HUES6 (cell line): ENCODE measurements around the gene RNASE8.
A peak's percentile ranks its signal among the peaks of the same experiment; 100 is the strongest.

ENCODE experiments used
- H3K27ac ChIP-seq: 2 replicates; pipeline ENCODE4 v1.7.0; 2013; ENCODE audit warnings: low read depth, mild to moderate bottlenecking, low read length, inconsistent platforms
- H3K27me3 ChIP-seq: 2 replicates; pipeline ENCODE4 v1.6.1; 2013; ENCODE audit warnings: low read length; ENCODE audit not compliant: control insufficient read depth, insufficient read depth
- H3K36me3 ChIP-seq: 2 replicates; pipeline ENCODE4 v1.6.1; 2013; ENCODE audit warnings: low read length; ENCODE audit not compliant: control insufficient read depth, insufficient read depth
- H3K4me1 ChIP-seq: 2 replicates; pipeline ENCODE4 v1.6.1; 2013; ENCODE audit warnings: low read length; ENCODE audit not compliant: control insufficient read depth, insufficient read depth
- H3K4me3 ChIP-seq: 2 replicates; pipeline ENCODE4 v1.5.1; 2013; ENCODE audit warnings: low read depth, low read length
- H3K9ac ChIP-seq: one replicate; pipeline ENCODE4 v1.6.1; 2013; ENCODE audit warnings: mild to moderate bottlenecking, low read length
- H3K9me3 ChIP-seq: 2 replicates; pipeline ENCODE4 v1.6.1; 2013; ENCODE audit warnings: low read depth, low read length; ENCODE audit not compliant: control insufficient read depth, insufficient read depth

RNASE8 gene

GRCh38 chr14:21069388-21070082 lies 11.9 kb downstream of the RNASE8 start:
- H3K27ac ChIP-seq = peak overlapping the region; percentile 83; the same call in 1 of the 2 replicates
- peak overlapping the region; percentile 82 for H3K4me3 ChIP-seq
- peaks cover 18% of the 10 kb centered on the region for H3K27me3 ChIP-seq
- peaks cover 9% of the 10 kb centered on the region for H3K4me1 ChIP-seq
- peak overlapping the region; percentile 87 for H3K9ac ChIP-seq
- H3K36me3 ChIP-seq = peaks cover 17% of the 10 kb centered on the region
- H3K9me3 ChIP-seq = no peaks in the 10 kb centered on the region

- peak within 1 kb of the TSS; percentile 83; the same call in 1 of the 2 replicates for H3K27ac ChIP-seq
- H3K4me1 ChIP-seq = peaks cover 9% of the 10 kb centered on the region
Observed at GRCh38 chr14:21070083-21070609, 12.5 kb downstream of the RNASE8 start, which contains the start of gene ARHGEF40. Gene ARHGEF40, plus strand, starts transcription at chr14:21070304. Its CDS starts 93 bp downstream, at chr14:21070397.

GRCh38 chr14:21070610-21071224 lies 13.1 kb downstream of the RNASE8 start:
- peaks cover 18% of the 10 kb centered on the region for H3K27me3 ChIP-seq
- H3K27ac ChIP-seq = peak overlapping the region; percentile 75; the same call in 1 of the 2 replicates
- H3K4me1 ChIP-seq = peaks cover 9% of the 10 kb centered on the region
- no peaks in the 10 kb centered on the region for H3K9me3 ChIP-seq
- peak overlapping the region; percentile 89 for H3K9ac ChIP-seq
- H3K36me3 ChIP-seq = peaks cover 29% of the 10 kb centered on the region
- peak overlapping the region; percentile 82 for H3K4me3 ChIP-seq

More at GRCh38 chr14:21070083-21070609, 12.5 kb downstream of the RNASE8 start, which contains the start of gene ARHGEF40:
- Histone ChIP-seq H3K36me3 (peaks cover 24% of the 10 kb centered on the region), H3K9ac (peak within 1 kb of the TSS; percentile 89), H3K9me3 (no peaks in the 10 kb centered on the region), H3K4me3 (peak within 1 kb of the TSS; percentile 82), H3K27me3 (peaks cover 18% of the 10 kb centered on the region)

GRCh38 chr14:21071225-21072030 lies 13.8 kb downstream of the RNASE8 start:
- peak overlapping the region; percentile 89 for H3K9ac ChIP-seq
- H3K36me3 ChIP-seq = peaks cover 36% of the 10 kb centered on the region
- peak overlapping the region; percentile 75 for H3K27ac ChIP-seq
- no peaks in the 10 kb centered on the region for H3K9me3 ChIP-seq
- peak overlapping the region; percentile 82 for H3K4me3 ChIP-seq
- peaks cover 9% of the 10 kb centered on the region for H3K4me1 ChIP-seq
- peaks cover 18% of the 10 kb centered on the region for H3K27me3 ChIP-seq

GRCh38 chr14:21072031-21072473 lies 14.4 kb downstream of the RNASE8 start:
- Histone ChIP-seq H3K4me3 (peak overlapping the region; percentile 82), H3K36me3 (peaks cover 41% of the 10 kb centered on the region), H3K4me1 (peaks cover 9% of the 10 kb centered on the region), H3K27ac (peak overlapping the region; percentile 75; the same call in 1 of the 2 replicates), H3K27me3 (peaks cover 18% of the 10 kb centered on the region), H3K9me3 (no peaks in the 10 kb centered on the region), H3K9ac (peak overlapping the region; percentile 89)

- Histone ChIP-seq H3K27ac (no peak overlapping the region), H3K27me3 (peaks cover 11% of the 10 kb centered on the region; the same call in 1 of the 2 replicates), H3K9me3 (no peaks in the 10 kb centered on the region), H3K4me1 (peaks cover 9% of the 10 kb centered on the region), H3K36me3 (peaks cover 49% of the 10 kb centered on the region), H3K9ac (no peak overlapping the region), H3K4me3 (no peak overlapping the region)
Observed at GRCh38 chr14:21072781-21073339, 15.2 kb downstream of the RNASE8 start.

- no peak overlapping the region for H3K27ac ChIP-seq
- H3K4me3 ChIP-seq = no peak overlapping the region
- peaks cover 3% of the 10 kb centered on the region; the same call in 1 of the 2 replicates for H3K27me3 ChIP-seq
- H3K4me1 ChIP-seq = peaks cover 9% of the 10 kb centered on the region
- H3K36me3 ChIP-seq = peaks cover 60% of the 10 kb centered on the region
- H3K9ac ChIP-seq = no peak overlapping the region
- H3K9me3 ChIP-seq = no peaks in the 10 kb centered on the region
Observed at GRCh38 chr14:21073921-21074320, 16.3 kb downstream of the RNASE8 start.

GRCh38 chr14:21074398-21075272 lies 17.0 kb downstream of the RNASE8 start:
- peaks cover 9% of the 10 kb centered on the region for H3K4me1 ChIP-seq
- H3K4me3 ChIP-seq = no peak overlapping the region
- H3K9ac ChIP-seq = no peak overlapping the region
- no peaks in the 10 kb centered on the region for H3K27me3 ChIP-seq
- H3K9me3 ChIP-seq = no peaks in the 10 kb centered on the region
- peaks cover 67% of the 10 kb centered on the region for H3K36me3 ChIP-seq
- no peak overlapping the region for H3K27ac ChIP-seq

- Histone ChIP-seq H3K4me3 (no peak overlapping the region), H3K27me3 (no peaks in the 10 kb centered on the region), H3K9me3 (no peaks in the 10 kb centered on the region), H3K36me3 (peaks cover 79% of the 10 kb centered on the region), H3K4me1 (peaks cover 9% of the 10 kb centered on the region), H3K27ac (no peak overlapping the region), H3K9ac (no peak overlapping the region)
Observed at GRCh38 chr14:21075719-21076437, 18.3 kb downstream of the RNASE8 start.
